ENCODE measurements around the gene ASTN2.

ASTN2 gene

DNA sequence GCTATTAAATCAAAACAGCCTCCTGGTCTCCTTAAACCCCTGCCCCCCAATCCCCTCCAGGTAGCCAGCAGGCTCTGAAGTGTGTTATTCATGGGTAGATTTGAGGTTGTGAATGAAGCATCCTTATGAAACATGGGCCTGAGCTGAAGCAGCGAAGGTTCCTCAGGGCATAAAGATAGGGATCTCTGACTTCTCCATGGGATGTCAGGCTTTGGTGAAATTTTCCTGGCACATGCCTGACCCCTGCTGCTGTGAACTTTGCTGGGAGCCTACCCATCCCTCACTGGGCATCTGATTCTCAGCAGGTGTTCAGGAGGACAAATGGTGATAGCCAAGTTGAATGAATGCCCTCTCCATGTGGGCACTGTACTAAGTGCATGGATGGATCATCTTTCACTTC lies 250.3 kb downstream of the ASTN2 start:
- no peak for DNase-seq (ENCODE audit: low spot score)

DNA sequence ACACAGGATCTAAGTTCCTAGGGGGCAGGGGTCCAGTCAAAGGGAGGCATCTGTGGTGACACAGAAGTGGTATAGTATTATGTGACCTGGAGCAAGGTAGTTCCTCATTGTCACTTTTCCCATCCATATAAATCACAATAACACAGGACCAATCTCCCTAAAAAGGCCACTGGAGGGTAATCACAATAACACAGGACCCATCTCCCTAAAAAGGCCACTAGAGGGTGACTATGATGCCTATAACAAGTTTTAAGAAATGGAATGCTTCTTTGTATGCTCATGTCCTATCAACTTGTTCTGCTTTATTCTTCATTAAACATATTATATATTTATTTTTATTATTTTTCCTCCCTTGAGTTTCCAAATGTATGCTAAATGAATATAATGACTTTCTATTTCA lies 254.6 kb downstream of the ASTN2 start:
- no peak for DNase-seq (ENCODE audit: low spot score)

DNA sequence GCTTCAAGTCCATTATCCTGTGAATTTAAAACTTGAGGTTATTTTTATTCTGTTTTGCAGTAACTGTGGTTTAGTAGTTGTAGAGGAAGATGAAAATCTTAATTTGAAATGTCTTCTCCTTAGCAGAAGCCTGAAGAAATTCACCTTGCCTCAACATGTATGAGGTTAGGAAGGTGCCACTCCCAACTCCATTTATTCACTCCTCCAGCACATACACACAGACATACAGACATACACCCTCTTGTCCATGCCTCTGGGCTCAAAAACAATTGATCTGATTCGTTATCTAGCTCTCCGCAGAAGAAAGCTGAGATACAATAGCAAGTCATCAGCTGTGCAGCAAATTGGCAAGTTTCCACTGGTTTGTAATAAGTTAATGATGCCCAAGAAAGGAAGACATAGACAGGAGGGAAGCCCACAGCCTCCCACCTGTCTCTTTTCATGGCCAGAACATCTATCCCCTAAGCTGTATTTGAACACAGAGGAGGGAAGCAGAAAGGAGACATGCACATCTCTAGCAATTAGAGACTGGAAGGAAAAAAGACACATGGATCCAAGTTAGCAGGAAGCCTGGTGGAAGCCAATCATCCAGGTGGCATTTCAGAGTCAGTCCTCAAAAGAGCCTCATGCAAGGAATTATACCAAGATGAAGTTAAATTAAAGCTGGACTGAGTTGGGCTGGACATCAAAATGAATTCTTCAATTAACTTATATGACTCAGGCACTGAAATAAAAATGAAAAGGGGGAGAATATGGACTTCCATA lies 257.9 kb downstream of the ASTN2 start:
- no peak for DNase-seq (ENCODE audit: low spot score)

DNA sequence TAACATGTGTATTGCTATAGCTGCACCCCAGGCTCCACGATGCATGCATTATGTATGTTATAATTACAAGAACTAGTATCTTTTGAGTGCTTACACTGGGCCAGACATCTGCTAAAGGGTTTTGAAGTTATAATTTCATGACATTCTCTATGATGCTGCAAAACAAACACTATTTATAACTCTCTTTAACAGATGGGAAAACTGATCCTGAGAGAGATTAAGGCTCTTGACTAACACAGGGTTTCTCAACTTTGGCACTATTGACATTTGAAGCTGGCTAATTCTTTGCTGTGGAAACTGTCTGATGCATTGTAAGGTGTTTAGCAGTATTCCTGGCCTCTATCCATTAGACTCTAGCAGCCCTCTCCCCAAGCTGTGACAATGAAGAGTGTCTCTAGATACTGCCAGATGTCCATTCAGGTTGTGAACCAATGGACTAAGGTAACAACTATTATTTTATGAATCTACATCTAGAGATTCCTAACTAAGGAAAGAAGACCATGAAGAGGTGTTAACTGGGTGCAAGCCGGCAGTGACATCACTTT lies 258.6 kb downstream of the ASTN2 start:
- DNase-seq (ENCODE audit: low spot score), result no peak

DNA sequence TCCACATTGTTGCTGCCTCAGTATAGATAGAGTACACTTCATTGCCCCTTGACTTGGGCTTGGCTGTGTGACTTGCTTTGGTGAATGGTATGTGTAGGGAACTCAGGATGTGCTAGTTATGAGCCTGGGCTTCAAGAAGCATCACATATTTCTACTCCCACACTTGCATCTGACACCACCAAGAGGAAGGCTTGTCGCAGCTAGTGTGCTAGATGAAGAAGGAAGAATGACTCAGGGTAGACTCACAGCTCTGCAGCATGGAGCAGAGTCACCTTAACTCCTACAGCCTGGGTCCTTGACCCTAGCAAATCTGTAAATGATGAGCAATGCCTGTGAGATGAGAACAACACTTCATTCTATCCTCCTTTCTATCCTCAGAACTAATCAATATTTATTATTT lies 261.8 kb downstream of the ASTN2 start:
- no peak for DNase-seq (ENCODE audit: low spot score)

DNA sequence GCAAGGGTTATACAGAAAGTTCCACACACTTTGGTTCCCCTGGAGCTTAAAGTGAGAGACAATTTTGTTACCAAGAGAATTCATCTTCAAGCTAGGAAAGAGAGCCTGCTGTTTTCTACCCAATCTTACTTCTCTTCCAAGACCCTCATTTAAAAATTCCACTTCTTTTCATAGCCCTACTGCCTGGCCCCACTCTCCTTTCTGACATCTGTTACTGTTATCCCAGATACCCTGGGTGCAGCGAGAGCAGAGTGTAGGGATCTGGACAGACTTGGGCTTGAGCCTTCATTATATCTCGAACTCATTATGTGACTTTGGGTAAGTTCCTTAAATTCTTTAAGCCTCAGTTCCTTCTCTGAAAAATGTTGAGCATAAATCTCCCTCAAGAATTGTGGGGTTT lies 263.1 kb downstream of the ASTN2 start:
- no peak for DNase-seq (ENCODE audit: low spot score)

DNA sequence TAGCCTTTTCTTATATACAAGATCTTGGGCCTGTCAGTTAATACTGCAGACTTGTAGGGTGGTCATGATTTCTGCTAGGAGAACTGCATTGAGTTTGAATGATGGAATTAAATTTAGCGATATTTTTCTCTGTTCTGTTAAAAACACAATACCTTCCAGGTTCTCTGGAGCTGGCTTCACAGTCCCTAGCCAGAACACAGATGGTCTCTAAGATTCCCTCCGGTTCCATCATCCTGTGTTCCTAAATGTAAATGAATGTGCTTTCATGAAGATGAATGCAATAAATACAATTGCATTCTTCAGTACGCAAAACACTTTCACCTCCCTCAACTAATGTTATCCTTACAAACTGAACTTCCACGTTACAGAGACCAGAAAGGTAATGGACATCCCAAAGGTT lies 264.9 kb downstream of the ASTN2 start:
- DNase-seq (ENCODE audit: low spot score), result no peak

DNA sequence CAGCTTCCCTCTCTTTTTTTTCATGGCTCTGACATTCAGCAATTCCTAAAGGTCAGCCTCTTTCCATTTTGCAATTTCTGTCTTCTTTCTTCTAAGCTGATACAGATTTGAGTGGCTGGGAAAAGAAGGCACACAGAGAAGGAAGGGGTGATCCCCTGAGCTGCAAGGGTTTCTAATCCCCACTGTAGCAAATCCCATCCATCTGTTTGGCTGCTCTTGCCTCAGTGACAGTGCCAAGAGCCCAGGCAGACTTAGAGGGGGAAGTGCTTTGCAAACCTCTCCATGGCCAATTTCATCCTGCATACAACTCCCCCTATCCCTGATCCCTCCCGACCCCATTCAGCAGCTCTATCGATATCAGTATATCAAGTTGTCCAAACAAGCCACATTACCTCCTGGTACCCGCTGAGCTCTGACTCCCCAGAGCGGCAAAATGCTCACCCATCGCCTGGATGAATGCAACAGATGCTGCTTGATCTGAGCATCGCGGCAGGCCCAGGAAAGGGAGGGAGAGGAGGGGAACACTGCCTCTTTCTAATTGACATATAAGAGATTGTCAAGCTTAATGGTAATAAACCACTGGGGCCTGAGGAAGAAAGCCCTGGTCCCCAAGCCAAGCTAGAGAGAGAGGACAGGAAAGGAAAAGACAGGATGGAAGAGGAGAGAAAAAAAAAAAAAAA lies 268.9 kb downstream of the ASTN2 start:
- DNase-seq (ENCODE audit: low spot score), result no peak

GRCh38 chr9:117145081-117145480 lies 269.8 kb downstream of the ASTN2 start:
- no peak for DNase-seq (ENCODE audit: low spot score)

- DNase-seq (ENCODE audit: low spot score), result no peak
Measured at GRCh38 chr9:117138231-117138630, 276.6 kb downstream of the ASTN2 start.

- DNase-seq (ENCODE audit: low spot score), result no peak
Measured at GRCh38 chr9:117136461-117136860, 278.4 kb downstream of the ASTN2 start.

GRCh38 chr9:117135501-117136098 lies 279.3 kb downstream of the ASTN2 start:
- no peak for DNase-seq (ENCODE audit: low spot score)

DNA sequence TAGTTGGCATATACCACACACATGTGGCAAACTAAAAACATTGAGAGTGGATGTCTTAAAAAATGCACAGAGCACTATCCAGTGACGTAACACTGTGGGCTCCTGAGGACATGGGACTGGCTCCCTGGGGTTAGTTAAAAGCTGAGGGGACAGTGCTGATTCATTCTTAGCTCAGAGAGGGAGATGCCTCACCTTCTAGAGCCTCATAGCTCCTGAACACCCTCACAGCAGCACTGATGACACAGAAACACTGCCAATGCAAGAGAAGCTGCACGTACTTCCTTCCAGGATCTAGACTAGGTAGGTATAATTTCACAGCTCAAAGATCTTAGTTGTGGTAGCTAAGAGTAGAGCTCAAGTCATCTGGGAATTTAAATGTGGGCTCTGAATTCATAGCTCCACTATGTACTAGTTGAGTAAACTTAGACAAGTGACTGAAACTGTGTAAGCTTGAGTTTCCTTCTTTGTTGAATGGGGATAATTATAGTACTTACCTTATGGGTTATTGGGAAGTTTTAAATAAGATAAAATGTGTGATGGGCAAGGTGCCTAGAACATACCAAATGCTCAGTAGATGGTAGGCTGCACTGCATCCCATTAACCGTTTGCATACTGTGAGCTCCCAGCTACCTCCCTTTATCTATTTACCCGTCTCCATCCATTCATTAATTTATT lies 279.9 kb downstream of the ASTN2 start:
- DNase-seq (ENCODE audit: low spot score), result no peak

- no peak for DNase-seq (ENCODE audit: low spot score)
Measured at GRCh38 chr9:117126871-117127270, 288.0 kb downstream of the ASTN2 start.

DNA sequence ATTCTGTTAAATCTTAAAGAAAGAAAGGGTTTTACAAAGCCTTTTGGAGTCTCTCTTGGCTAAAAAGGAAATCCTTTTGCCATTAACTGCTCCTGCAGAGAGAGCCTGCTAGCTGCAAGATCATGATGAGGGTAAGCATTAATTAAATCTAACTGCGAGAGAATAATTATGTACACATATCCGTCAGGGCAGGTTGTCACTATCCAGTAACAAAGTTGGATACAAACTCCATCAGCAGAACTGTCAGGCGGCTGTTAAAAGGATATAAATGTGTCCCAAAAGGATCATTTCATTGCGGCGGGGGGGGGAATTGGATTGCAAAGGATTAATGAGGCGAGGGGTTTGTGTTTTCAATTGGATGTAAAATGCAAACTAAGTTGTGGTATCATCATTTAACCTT lies 289.3 kb downstream of the ASTN2 start:
- no peak for DNase-seq (ENCODE audit: low spot score)

- DNase-seq (ENCODE audit: low spot score), result no peak
Measured at GRCh38 chr9:117123729-117124128, 291.1 kb downstream of the ASTN2 start.

- no peak for DNase-seq (ENCODE audit: low spot score)
Measured at GRCh38 chr9:117122953-117123352, 291.9 kb downstream of the ASTN2 start.

DNA sequence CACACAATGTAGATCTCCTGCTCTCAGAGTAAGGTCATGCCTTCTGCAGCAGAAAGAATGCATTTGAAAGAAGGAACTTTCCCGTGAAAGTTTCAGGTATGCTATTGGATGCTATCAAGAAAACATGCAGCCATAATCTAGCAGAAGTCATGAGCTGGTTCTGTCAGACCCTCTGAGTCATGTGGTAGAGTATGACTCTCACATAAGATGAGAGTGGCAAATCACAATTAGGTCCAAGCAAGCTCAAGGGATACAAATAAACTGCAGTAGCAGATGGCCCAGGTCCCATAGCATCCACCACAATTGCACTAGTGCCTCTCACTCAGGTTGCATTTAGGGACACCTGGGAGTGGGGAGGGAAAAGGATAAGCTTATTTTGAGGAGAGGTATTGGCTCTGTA lies 292.8 kb downstream of the ASTN2 start:
- no peak for DNase-seq (ENCODE audit: low spot score)

- no peak for DNase-seq (ENCODE audit: low spot score)
Measured at GRCh38 chr9:117121316-117121715, 293.5 kb downstream of the ASTN2 start.

DNA sequence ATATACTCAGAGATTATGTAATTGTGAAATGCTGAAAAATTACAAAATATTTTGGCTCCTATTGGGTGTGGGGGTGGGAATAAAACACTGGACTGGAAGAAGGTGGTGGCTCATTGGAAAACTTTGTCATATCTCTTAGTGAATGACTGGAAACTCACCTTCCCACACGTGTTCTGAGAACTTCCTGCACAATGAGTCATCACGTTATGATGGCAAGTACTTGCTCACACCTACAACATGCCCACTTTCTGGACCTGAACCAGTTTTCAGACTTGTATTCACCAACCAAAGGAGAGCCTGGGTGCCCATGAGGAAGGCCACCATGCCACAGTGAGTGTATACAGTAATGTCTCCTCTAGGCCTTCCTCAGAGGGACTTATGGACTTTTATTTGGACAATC lies 294.8 kb downstream of the ASTN2 start:
- no peak for DNase-seq (ENCODE audit: low spot score)

DNA sequence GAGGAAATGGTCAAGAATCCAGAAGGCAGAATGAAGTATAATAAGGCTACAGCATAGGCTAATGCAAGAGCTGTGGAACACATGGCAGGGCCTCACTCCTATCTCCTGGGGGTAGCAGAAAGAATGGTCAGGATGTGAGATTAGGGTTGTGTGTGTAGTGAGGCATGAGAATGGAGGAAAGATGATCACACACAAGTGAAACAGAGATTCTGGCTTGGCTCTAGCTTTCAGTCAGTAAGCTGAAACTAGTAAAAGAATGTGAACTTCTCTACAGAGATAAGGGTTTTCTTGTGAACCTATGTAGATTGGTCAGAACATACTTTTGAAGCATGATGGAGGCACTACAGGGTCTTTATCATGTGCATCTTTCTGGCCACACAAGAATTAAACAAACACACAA lies 298.8 kb downstream of the ASTN2 start:
- DNase-seq (ENCODE audit: low spot score), result no peak

DNA sequence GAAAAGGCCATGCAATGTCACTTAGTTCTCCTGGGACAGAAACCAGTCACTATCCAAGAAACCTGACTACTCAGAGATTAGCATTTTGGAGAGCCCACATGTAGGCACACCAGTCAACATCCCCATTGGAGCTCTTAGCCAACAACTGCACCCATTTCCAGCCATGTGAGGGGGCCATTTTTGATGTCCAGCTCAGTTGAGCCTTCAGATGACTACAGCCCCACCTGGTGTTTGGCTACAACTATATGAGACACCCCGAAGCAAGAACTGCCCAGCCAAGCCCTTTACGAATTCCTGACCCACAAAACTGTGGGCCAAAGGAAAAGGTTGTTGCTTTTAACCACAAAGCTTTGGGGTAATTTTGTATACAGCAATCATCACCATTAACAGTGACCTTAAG lies 300.1 kb downstream of the ASTN2 start:
- no peak for DNase-seq (ENCODE audit: low spot score)

All from HuH-7 (cell line).